Erythroblast (primary cell): Measurements from ENCODE around the gene USF3.
"Not testable (repeated sequence)": the region's sequence is repeated elsewhere in the genome, so short reads cannot be mapped to it uniquely, and the experiment has no call there.

Experiments
- DNase-seq, 2 experiments: peaks; one replicate each; lab custom pipeline; 2025; lab: John Stamatoyannopoulos, UW
- GATA1 ChIP-seq: IDR thresholded peaks from 2 replicates; pipeline ENCODE4 v1.6.1; 2011; ENCODE audit warnings: low read depth, mild to moderate bottlenecking, control low read depth, low read length, moderate library complexity
- POLR2A ChIP-seq: IDR thresholded peaks from 2 replicates; pipeline ENCODE4 v1.6.1; 2011; ENCODE audit warnings: mild to moderate bottlenecking, low read length

USF3 gene

GRCh38 chr3:113658107-113658506 is 38.3 kb downstream of the USF3 start:
- no peak for TF ChIP-seq GATA1
- TF ChIP-seq POLR2A, result no peak
- DNase-seq, result no peak

GRCh38 chr3:113654851-113655250 is 41.6 kb downstream of the USF3 start:
- TF ChIP-seq GATA1 (no peak), POLR2A (no peak)
- DNase-seq, result peak in 1 of 2 experiments; percentile 49

- TF ChIP-seq GATA1, result no peak
- no peak for DNase-seq
Measured at GRCh38 chr3:113654310-113654709, 42.1 kb downstream of the USF3 start.

GRCh38 chr3:113649174-113649845 is 47.1 kb downstream of the USF3 start:
- no peak for TF ChIP-seq GATA1
- TF ChIP-seq POLR2A, result no peak
- no peak for DNase-seq

GRCh38 chr3:113648524-113648923 is 47.9 kb downstream of the USF3 start:
- DNase-seq, result no peak
- TF ChIP-seq GATA1, result no peak

GRCh38 chr3:113643583-113643982 is 52.9 kb downstream of the USF3 start:
- no peak for TF ChIP-seq GATA1
- TF ChIP-seq POLR2A, result no peak
- no peak for DNase-seq

GRCh38 chr3:113638910-113639309 is 57.5 kb downstream of the USF3 start:
- DNase-seq, result no peak
- no peak for TF ChIP-seq POLR2A
- no peak for TF ChIP-seq GATA1

GRCh38 chr3:113637756-113638155 is 58.7 kb downstream of the USF3 start:
- DNase-seq, result no peak
- TF ChIP-seq POLR2A (no peak), GATA1 (no peak)

GRCh38 chr3:113636034-113636433 is 60.4 kb downstream of the USF3 start:
- DNase-seq, result not testable (repeated sequence)

GRCh38 chr3:113634782-113635474 is 61.5 kb downstream of the USF3 start:
- no peak for DNase-seq
- TF ChIP-seq POLR2A (no peak), GATA1 (no peak)

GRCh38 chr3:113631573-113631972 is 64.9 kb downstream of the USF3 start:
- no peak for TF ChIP-seq GATA1
- TF ChIP-seq POLR2A, result no peak
- no peak for DNase-seq

- DNase-seq, result no peak
- no peak for TF ChIP-seq GATA1
- TF ChIP-seq POLR2A, result no peak
Measured at GRCh38 chr3:113630956-113631542, 65.4 kb downstream of the USF3 start.

- no peak for TF ChIP-seq GATA1
- TF ChIP-seq POLR2A, result no peak
- DNase-seq, result no peak
Measured at GRCh38 chr3:113629584-113630421, 66.6 kb downstream of the USF3 start.

GRCh38 chr3:113628788-113629187 is 67.7 kb downstream of the USF3 start:
- TF ChIP-seq POLR2A, result no peak
- no peak for TF ChIP-seq GATA1
- DNase-seq, result no peak
